ENCODE results near the gene HSPA1B. TPM values are rescaled to one million over a fixed set of nuclear protein-coding genes. Genes with fewer than 3 reads are reported as not detected.

HSPA1B gene
- total RNA-seq, 1 experiment from 2014 or later = 131 TPM

DNA sequence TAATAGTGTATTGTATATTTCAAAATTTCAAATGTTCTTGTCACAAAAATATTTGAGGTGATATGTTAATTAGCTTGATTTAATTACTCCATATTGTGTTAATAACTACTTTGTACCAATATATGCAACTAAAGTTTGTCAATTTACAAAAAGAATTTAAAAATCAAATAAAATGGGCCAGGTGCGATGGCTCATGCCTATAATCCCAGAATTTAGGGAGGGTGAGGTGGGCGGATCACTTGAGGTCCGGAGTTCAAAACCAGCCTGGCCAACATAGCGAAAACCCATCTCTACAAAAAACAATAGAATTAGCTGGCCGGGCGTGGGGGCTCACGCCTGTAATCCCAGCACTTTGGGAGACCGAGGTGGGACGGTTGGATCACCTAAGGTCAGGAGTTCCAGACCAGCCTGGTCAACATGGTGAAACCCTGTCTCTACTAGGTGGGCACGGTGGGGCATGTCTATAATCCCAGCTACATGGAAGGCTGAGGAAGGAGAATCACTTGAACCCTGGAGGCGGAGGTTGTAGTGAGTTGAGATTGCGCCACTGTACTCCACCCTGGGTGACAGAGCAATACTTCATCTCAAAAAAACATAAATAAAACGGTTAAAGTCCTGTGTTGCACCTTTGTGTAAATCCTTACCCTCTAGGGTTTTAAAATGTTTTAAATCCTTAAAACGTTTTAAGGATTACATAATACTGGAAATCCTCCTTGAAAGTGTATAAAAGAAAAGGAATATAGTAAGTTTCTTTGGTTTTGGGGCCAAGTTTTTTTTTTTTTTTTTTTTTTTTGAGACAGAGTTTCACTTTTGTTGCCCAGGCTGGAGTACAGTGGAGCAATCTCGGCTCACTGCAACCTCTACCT lies 4.0 kb downstream of the HSPA1B start:
- POLR2A ChIA-PET (ENCODE audit: low non-redundant PET) = interaction anchor here (0.7 kb wide), 1 partner anchor 101 kb away, joined by 3 read pairs; no protein-coding TSS in a partner anchor
- no TSS peak for BruUV-seq (replicated peaks)

DNA sequence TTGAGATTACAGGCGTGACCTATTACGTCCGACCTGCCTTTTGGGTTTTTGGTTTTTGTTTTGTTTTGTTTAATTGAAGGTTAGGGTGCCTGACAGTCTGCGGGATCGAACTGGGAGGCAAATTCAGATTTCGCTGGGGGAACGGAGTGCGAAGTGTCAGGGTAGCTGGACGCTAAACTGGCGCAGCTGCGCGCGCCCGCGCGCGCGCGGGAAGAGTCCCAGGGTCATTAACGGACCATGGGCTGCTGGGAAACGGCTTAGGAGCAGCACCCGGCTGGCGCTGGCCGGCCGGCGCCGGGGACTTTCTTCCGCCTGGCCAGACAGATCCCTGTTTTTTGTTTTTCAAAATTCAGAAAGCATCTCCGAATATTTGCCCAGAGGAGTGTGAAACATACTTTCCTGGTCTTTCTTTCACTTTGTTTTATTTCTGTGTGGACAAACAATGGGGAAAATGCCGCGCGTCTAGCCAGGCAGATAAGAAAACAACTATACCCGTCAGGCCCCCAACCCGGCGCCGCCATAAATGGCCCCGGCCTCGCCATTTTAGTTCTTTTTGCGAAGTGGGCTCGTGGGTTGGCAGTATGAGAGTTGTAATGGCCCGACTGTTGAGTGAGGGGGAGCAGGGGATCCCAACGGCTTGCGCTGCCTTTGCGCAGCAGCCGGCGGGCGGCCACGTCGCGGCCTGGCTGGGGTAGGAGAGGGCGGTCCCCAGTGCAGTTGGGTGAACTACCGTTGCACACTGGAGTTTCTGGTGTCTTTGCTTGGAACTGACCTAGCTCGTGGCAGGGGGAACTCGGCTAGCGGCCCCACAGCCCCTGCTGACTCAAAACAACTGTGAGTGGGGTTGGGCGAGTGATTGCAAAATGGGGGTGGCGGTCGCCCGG lies 7.1 kb downstream of the HSPA1B start:
- TF ChIP-seq CTCF (conservative IDR thresholded peaks at IDR 0.05; ENCODE audit: low read depth, low read length) = no peak
- no peak for TF ChIP-seq EZH2 (IDR thresholded peaks at IDR 0.05; ENCODE audit: borderline replicate concordance, low read depth, low read length, poor library complexity, severe bottlenecking)
- intact Hi-C loops (cut with micrococcal nuclease; ENCODE audit: unreplicated experiment) = loop anchor here (2.0 to 5.0 kb wide), 3 partner anchors 42 to 292 kb away; partner anchors contain the start of genes DDX39B and GPANK1
- Histone ChIP-seq H3K9me3 (ENCODE audit: low read depth, low read length, poor library complexity, severe bottlenecking) (no peaks in the 10 kb centered on the region), H3K27me3 (replicated peaks; ENCODE audit: insufficient read depth, low read depth, low read length, poor library complexity) (no peaks in the 10 kb centered on the region), H3K4me1 (ENCODE audit: insufficient read depth, low read length, poor library complexity, severe bottlenecking) (peaks cover 25% of the 10 kb centered on the region), H3K4me3 (ENCODE audit: low read depth, low read length, poor library complexity, severe bottlenecking) (peak overlapping the region; percentile 74), H3K27ac (ENCODE audit: low read depth, low read length, poor library complexity, severe bottlenecking) (peak overlapping the region; percentile 98), H3K36me3 (ENCODE audit: insufficient read depth, low read length, poor library complexity, severe bottlenecking) (peaks cover 38% of the 10 kb centered on the region)
- POLR2A ChIA-PET (ENCODE audit: low non-redundant PET) = no interaction called here
- BruUV-seq (replicated peaks) = no TSS peak
- CTCF ChIA-PET = no interaction called here
- peak; percentile 90 for DNase-seq (ENCODE audit: low spot score)

More for the DNA sequence above, 4.0 kb downstream of the HSPA1B start:
- peak overlapping the region; percentile 66 for H3K4me3 ChIP-seq (ENCODE audit: low read depth, low read length, poor library complexity, severe bottlenecking)
- H3K27ac ChIP-seq (ENCODE audit: low read depth, low read length, poor library complexity, severe bottlenecking) = no peak overlapping the region
- no peaks in the 10 kb centered on the region for H3K9me3 ChIP-seq (ENCODE audit: low read depth, low read length, poor library complexity, severe bottlenecking)
- no peaks in the 10 kb centered on the region for H3K27me3 ChIP-seq (replicated peaks; ENCODE audit: insufficient read depth, low read depth, low read length, poor library complexity)
- H3K4me1 ChIP-seq (ENCODE audit: insufficient read depth, low read length, poor library complexity, severe bottlenecking) = peaks cover 13% of the 10 kb centered on the region
- H3K36me3 ChIP-seq (ENCODE audit: insufficient read depth, low read length, poor library complexity, severe bottlenecking) = peaks cover 8% of the 10 kb centered on the region
- CTCF ChIA-PET = interaction anchor here (0.6 to 0.7 kb wide), 2 partner anchors 91 to 1746 kb away, joined by 3 to 14 read pairs; no protein-coding TSS in a partner anchor
- TF ChIP-seq EZH2 (IDR thresholded peaks at IDR 0.05; ENCODE audit: borderline replicate concordance, low read depth, low read length, poor library complexity, severe bottlenecking) (no peak), CTCF (conservative IDR thresholded peaks at IDR 0.05; ENCODE audit: low read depth, low read length) (no peak)
- DNase-seq (ENCODE audit: low spot score) = no peak
- intact Hi-C loops (cut with micrococcal nuclease; ENCODE audit: unreplicated experiment) = loop anchor here (2.0 to 5.0 kb wide), 3 partner anchors 39 to 289 kb away; partner anchors contain the start of genes DDX39B and LY6G5C

GRCh38 chr6:31836047-31836473 lies 8.5 kb downstream of the HSPA1B start:
- ChIA-PET POLR2A (ENCODE audit: low non-redundant PET) (interaction anchor here (0.6 to 0.7 kb wide), 2 partner anchors 13 to 233 kb away, joined by 3 to 10 read pairs; no protein-coding TSS in a partner anchor), CTCF (interaction anchor here (0.7 kb wide), 1 partner anchor 103 kb away, joined by 11 read pairs; no protein-coding TSS in a partner anchor)
- no peaks in the 10 kb centered on the region for H3K9me3 ChIP-seq (ENCODE audit: low read depth, low read length, poor library complexity, severe bottlenecking)
- peak overlapping the region; percentile 74 for H3K4me3 ChIP-seq (ENCODE audit: low read depth, low read length, poor library complexity, severe bottlenecking)
- TF ChIP-seq CTCF (conservative IDR thresholded peaks at IDR 0.05; ENCODE audit: low read depth, low read length) = no peak
- TF ChIP-seq EZH2 (IDR thresholded peaks at IDR 0.05; ENCODE audit: borderline replicate concordance, low read depth, low read length, poor library complexity, severe bottlenecking) = no peak
- DNase-seq (ENCODE audit: low spot score) = no peak
- peaks cover 25% of the 10 kb centered on the region for H3K4me1 ChIP-seq (ENCODE audit: insufficient read depth, low read length, poor library complexity, severe bottlenecking)
- H3K36me3 ChIP-seq (ENCODE audit: insufficient read depth, low read length, poor library complexity, severe bottlenecking) = peaks cover 52% of the 10 kb centered on the region
- no peaks in the 10 kb centered on the region for H3K27me3 ChIP-seq (replicated peaks; ENCODE audit: insufficient read depth, low read depth, low read length, poor library complexity)
- peak overlapping the region; percentile 98 for H3K27ac ChIP-seq (ENCODE audit: low read depth, low read length, poor library complexity, severe bottlenecking)
- intact Hi-C loops (cut with micrococcal nuclease; ENCODE audit: unreplicated experiment) = no loop called here
- no TSS peak for BruUV-seq (replicated peaks)

All from A673 (cell line).